Activated T-cell treated with anti-CD3 and anti-CD28 coated beads for 1 hour (primary cell): ENCODE measurements around the gene HDHD3.

Source experiments
- DNase-seq: peaks from one replicate; pipeline ENCODE4 v3.0.0-alpha.2; 2020; ENCODE audit warnings: low read depth

HDHD3 gene

DNA sequence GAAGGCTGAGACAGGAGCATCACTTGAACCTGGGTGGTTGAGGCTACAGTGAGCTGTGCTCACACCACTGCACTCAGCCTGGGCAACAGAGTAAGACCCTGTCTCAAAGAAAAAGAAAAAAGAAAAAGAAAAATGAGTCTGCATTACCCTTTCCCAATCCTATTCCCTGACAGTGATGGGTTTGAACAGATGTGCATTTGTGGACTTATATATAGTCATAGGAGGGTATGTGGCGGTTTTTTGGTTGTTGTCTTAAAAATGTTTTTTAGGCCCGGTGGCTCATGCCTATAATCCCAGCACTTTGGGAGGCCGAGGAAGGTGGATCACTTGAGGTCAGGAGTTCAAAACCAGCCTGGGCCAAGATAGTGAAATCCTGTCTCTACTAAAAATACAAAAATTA is 13.4 kb downstream of the HDHD3 start:
- DNase-seq, result no peak

DNA sequence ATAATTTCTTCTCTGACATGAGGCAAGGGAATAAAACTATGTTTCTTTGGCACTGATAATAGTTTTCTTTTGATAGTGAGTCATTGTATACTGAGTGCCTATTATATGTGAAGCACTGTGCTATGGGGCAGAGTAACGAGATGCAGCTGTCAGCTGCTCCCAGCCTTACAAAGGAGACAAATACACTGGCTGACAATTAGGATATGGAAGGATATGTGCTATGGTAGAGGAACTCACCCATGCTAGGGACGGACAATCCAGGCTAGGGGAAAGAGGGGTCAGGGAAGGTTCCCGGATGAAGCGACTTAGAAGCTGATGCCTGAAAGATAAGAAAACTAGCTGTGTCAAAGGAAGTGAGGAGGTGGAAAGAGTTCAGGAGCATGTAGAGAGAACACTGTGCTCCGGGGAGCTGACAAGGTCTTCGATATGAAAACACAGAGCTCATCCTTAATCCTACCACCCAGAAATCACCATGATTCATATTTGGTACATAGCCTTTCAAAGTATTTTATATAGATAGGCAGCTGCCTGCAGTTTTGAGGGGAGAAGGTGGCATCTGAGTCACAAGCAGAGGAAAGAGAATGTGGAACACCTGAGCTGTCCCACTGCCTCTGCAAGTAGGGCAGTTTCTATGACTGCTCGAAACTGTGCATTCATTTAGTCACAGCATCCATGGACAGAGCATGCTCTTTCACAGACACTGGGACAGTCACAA is 15.3 kb downstream of the HDHD3 start:
- DNase-seq, result no peak

DNA sequence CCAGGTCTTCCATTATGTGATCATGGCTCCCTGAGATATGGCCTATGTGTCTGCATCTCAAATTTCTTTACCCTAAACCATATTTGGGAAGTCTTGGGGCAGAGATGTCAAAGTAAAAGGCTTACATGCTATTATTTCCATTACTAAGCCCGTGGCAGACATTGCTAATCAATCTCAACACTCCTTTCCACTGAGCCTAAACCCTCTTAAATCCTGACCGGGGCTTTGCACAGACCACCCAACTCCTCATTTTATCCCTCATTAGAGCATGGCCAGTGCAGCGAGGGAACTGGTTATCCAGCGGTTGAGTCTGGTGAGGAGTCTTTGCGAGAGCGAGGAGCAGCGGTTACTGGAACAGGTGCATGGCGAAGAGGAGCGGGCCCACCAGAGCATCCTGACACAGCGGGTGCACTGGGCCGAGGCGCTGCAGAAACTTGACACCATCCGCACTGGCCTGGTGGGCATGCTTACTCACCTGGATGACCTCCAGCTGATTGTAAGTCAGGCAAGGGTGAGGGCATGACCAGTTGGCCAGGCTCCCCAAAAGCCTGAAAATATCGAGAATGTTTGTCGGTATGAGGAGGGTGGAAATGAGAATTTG is 16.4 kb downstream of the HDHD3 start:
- no peak for DNase-seq

DNA sequence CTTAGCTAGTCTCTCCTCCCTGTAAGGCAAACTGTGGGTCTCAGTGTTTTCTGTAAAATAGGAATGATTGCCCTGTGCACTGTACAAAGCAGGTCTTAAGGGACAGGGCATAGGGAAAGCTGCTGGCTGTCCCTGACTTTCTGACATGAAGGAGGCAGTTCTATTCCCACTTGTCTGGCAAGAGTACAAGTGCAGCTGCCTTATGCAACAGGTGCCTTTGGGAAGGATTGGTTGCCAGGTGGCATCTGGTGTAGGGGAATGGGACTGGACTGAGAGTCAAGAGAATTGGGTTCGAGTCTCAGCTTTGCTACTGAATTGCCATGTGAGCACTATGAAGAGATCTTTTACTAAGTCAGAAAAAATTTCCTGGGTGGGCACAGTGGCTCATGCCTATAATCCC is 17.4 kb downstream of the HDHD3 start:
- no peak for DNase-seq

DNA sequence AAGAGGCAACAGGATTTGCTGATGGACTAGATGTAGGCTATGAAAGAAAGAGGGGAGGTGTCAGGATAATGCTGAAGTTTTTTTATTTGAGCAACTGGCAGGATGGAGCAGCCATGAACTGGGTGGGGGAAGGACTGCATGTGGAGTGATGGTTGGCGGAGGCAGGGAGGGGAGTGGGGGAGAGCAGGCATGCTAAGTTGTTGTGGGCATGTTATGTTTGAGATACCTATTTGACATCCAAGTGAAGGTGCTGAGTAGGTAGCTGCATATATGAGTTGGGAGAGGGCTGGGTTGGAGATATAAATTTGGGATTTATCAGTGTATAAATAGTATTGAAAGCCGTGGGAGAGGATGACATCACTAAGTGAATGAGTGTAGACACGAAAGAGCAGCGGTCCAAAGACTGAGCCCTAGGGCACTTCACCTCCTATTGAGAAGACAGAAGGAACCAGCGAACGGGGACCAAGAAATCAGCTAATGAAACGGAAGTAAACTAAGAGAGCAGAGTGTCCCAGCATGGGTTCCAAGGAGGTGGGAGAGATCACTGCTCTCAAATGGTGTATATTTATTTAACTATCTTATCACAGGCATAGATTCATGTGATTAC is 20.0 kb downstream of the HDHD3 start:
- no peak for DNase-seq

DNA sequence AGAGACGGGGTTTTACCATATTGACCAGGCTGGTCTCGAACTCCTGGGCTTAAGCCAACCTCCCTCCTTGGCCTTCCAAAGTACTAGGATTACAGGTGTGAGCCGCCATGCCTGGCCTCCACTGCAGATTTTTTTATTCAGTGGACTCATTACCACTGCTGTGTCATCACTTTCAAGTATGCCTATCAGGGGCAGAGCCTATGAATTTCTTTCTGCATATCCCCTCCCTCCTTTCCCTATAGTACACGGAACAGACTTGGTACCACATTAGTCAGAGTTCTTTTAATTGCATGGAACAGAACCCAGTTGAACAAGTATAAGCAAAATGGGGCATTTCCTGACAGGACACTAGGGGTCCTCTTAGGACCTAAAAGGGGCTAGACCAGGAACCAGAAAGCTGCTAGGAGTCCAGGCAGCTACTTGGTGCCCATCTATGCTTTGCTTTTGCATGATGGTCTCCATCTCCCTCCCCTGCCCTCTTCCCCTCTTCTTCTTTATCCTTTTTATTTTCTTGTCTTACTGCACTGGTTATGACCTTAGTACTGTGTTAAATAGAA is 21.7 kb downstream of the HDHD3 start:
- DNase-seq, result no peak

DNA sequence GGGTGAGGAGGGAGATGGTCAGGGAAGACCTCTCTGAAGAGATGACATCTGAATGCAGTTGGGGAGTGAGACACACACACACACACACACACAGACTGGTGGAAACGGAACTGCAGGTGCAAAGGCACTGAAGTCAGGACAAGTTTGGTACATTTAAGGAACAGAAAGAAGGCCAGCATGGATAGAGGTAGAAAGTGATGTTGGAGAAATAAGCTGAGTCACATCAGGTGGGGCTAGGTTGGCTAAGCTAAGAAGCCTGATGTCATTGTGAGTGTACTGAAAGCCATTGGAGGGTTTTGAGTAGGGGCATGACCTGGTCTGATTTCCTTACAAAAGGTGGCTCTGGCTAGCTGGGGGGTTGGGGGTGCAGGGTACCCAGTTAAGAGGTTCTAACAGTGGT is 24.4 kb downstream of the HDHD3 start:
- no peak for DNase-seq

DNA sequence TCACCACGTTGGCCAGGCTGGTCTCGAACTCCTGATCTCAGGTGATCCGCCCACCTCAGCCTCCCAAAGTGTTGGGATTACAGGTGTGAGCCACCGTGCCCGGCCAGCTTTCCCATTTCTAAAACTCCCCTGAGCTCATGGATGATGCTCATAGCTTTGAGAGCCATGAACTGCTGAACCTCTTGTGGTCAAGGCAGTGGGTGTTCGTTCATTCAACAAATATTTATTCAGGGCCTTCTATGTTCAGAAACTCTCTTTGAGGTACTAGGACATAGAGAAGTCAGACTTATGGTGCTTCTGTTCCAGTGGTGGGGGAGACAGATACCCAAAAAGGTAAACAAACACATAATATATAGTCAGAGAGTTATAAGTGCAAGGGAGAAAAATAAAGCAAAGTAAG is 24.8 kb downstream of the HDHD3 start:
- DNase-seq, result no peak

DNA sequence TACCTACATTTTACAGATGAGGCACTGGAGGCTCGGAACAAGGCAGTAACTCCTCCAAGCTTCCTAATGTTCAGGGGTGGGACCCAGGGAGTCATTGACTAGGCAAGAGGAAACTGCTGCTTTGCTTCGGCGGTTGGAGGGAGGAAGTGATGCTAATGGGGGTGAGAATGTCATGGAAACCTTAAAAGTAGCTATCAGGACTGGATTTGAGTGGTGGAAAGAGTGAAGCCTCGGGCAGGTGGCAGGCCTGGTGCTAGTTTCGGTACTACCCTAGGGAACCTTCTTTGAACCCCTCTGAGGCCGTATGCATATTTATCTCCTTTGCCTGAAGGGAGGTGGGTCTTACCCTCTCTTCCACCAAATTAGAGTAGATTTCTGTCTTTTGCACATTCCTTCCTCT is 25.8 kb downstream of the HDHD3 start:
- DNase-seq, result no peak

DNA sequence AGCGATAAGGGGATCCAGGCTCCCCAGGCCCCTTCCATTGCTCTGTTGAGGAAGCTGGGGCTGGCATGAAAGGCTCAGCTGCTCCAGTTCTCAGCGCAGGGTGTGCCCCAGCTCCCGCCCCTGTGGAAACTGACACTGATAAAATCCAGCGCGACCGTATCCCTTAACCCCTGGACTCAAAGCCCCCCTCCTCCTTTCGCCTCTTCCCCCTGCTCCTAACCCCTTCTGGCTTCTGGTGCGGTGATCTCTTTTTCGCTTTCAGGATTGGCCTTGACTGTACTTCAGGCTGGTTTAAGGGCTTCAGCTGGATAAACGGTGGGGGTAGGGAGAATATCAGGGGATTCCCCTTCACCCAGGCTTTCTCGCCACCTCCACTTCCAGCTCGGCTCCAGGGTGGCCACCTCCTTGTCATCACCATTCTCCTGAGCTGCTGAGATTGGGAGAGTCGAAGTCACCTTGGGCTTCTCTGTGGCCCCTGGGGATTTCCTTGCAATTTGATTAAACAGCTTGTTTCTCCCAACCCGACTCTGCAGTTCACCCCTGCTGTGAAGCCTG is 26.6 kb downstream of the HDHD3 start:
- DNase-seq, result no peak

DNA sequence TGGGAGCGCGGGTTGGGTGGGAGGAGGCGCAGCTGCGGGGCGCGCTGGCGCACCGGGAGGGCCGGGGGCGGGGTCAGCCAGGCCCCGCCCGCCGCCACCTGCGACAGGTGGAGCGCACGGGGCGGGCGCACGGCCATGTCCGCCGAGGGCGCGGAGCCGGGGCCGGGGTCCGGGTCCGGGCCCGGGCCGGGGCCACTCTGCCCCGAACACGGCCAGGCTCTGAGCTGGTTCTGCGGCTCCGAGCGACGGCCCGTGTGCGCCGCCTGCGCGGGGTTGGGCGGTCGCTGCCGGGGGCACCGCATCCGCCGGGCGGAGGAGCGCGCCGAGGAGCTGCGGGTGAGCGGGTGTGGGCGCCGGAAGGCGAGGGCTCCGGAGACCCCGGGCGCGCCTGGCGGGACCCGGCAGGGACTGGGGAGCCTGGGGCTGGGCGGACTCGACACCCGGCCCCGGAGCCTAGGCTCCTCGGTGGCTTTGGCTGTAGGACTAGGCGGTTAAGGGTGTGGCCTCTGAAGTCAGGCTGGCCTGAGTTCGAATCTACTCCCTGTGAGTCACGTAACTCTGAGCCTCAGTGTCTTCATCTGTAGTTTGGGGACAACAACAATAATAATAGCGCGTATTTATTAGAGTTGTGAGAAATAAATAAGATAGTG is 27.2 kb downstream of the HDHD3 start, which contains the start of gene BSPRY:
Gene BSPRY (plus strand): TSS at position 97 of the 650 bp plus-strand sequence. CDS start 39 bp downstream, at position 136.
- DNase-seq, result no peak

DNA sequence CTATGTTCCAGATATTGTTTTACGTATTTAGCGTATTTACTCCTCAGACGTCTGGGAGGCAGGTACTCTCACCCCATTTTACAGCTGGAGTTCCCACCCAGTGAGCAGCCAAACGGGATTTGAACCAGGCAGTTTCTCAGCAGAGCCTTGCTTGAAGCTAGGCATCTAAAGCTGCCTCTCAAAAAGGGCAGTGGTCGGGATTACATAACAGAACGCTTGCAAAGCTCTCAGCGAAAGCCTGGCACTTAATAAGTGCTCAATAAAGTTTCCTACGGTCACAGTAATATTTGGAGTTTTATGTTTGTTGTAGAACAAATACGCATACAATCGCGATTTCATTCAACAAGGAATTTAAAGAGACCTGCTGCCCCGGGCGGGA is 27.7 kb downstream of the HDHD3 start:
- DNase-seq, result no peak

DNA sequence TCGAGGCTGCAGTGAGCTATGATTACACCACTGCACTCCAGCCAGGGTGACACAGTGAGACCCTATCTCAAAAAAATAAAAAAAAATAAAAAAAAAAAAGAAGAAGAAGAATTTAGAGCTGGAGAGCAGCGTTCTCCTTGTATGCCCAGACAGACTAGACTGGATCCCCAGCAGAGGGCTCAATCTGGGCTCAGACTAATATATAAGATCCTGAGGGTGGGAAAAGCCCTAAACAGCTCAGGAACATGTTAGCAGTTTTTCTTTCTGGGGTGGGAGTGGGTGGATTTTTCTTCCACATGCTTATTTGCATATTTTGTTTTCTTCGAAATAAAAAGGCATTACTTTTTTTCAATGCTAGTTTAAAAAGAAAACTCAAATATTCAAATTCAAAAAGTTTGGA is 28.3 kb downstream of the HDHD3 start:
- DNase-seq, result no peak

DNA sequence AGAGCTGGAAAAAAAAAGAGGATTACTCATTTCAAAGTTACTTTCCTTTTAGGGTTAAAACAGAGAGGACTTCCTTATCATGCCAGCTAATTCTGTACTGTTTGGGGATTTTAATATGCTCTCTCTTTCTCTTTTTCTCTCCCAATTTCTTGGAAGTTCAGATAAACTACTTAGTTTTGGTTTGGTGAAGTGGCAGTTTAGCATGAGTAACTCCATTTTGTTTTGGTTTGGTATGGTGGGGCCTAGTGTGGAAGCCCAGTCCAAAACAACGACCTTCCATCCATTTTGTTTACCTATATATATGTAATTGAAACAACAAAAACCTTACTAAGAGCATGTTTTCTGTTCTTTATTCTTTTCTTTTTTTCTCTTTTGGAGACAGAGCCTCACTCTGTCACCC is 31.1 kb downstream of the HDHD3 start:
- no peak for DNase-seq

DNA sequence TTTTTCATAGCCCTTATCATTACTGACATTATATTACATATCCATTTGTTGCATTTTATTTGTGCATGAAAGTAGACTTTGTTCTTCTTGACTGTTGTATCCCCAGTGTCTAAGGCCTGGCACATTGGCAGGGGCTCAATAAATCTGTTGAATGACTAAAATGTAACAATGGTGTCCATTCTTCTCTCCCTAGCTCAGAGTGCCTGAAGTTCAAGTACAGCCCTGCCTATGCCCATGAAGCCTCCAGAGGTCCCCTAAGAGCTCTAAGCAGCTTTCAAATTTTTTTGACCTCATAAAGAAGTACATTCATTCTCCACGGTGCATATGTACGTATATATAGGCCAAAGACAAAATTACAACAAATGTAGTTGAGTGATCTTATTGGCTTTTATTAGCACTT is 31.6 kb downstream of the HDHD3 start:
- DNase-seq, result no peak

DNA sequence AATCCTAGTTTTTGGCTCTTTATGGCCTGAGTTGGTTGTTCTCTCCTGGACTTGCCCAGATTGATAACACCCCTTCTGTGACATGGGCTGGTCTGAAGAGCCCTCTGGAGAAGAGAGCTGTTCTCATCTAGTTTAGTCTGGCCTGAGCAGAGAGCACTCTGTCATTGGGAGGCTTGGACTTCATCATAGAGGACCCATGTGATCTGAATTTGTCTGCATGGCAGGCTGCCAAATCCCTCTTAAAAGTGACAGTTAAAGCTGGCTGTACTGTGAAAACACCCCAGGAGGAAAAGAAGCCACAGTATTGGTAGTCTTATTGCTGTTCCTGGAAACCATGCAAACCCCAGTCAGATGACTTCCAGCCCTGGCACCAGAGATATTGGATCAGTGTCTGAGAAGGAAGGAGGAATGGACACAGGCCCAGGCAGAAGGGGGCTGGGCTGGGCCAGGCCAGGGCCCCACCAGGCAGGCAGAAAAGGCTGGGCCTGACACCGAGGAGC is 33.0 kb downstream of the HDHD3 start:
- no peak for DNase-seq

DNA sequence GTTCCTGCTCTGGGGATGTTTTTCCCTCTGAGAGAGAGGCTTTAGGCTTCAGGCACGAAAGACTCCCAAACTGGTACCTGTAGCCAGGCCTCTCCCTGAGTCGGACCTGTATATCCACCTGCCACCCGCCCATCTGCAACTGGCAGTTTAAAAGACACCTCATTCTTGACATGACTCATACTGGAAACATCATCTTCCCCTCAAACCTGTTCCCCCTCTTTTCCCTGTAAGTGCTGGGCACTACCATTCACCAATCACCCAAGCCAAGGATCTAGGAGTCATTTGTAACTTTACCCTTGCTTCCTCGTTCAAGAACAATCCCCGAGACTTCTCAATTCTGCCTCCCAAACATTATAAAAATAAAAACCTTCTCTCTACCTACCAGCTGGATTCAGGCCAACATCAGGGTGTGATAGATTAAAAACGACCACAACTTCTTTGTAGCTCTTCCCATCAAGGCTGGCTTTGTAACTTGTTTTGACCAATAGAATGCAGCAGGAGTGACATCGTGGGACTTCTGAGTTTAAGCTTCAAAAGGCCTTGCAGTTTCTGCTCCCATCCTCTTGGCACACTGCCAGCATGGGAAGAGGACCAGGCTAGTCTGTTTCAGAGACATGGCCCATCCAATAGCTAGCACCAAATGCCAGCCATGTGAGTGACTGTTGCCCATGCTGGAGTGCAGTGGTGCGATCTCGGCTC is 34.9 kb downstream of the HDHD3 start:
- DNase-seq, result no peak

DNA sequence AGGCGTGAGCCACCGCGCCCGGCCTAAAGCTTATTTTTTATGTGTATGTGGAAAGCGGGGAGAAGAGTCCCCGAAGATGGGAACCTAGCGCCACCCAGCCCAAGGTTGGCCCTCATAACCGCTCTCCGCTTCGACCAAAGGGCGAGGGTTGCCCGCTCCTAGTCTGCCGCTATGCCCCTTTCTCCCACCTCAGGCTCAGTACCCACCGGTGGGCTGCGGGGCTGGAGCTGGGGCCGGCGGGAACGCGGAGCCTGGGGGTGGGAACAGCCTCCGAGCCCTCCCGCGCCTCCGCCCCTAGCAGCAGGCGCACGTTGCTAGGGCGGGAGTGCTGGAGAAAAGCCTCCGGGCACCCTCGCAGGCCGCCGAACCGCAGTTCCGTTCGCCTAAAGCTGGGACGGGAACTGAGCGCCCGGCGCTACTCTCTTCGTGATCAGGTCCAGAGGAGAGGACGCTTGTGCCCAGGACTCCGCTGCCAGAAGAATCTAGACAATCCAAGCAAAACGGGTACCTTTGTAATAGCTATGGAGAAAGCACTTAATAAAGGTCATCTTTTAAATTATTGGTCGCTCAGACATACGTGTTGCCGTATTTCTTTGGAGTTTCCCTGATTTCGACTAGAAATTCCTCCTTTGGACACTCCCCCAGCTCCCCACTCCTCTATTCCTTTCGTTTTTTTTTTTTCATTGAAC is 36.6 kb downstream of the HDHD3 start, which contains the start of gene WDR31:
Gene WDR31 (minus strand): TSS at position 265 of the 689 bp plus-strand sequence. CDS start 8,253 bp downstream, outside the sequence.
- peak; percentile 68 for DNase-seq

DNA sequence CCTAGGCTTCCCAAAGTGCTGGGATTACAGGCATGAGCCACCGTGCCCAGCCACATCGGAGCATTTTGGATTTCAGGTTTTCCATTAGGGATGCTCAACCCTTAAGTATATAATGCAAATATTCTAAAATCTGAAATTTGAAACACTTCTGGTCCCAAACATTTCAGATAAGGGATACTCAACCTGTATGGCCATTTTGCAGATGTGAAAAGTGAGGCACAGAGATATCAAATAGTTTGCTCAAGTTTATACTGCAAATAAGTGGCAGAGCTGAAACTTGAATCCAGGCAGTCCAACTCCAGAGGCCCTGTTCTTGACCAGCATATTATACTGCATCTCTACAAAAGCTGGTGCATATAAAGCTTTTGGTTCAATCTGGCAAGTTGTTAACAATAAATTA is 39.1 kb downstream of the HDHD3 start:
- no peak for DNase-seq

DNA sequence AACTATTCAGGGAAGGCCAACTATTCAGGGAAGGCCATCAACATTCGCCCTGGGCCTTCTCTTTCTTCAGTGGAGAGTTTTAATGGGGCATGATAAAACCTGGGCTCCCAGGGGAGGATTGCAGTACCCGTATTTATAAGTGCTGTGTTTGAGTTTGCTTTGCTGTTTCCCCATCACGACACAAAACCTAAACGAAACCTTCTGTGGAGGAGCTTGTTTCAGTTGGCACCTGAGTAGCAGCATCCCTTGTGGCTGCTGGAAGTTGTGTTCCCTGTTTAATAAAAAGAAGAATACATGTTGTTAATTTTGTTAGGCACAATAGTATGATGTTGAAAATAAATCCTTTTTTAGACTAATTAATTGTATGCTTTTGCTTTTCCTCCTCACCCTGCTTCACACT is 45.0 kb downstream of the HDHD3 start:
- no peak for DNase-seq
